ACHN (cell line): ENCODE data around the gene SLC41A3.
"Not testable (repeated sequence)": the region's sequence is repeated elsewhere in the genome, so short reads cannot be mapped to it uniquely, and the experiment has no call there.

ENCODE experiments used
- DNase-seq: peaks from one replicate; pipeline ENCODE4 v3.0.0-alpha.2; 2015
- in situ Hi-C: cut with HindIII; loops from 2 replicates; pipeline ENCODE4 v1.10.0; 2017; ENCODE audit warnings: low sequenced_read_pairs, low pct_ligation_motif_present, low pct_unique_long_range_greater_than_20kb

The SLC41A3 gene

GRCh38 chr3:126022741-126023359 is 61.1 kb downstream of the SLC41A3 start:
- in situ Hi-C loops = no loop called here
- DNase-seq = no peak

- no peak for DNase-seq
- in situ Hi-C loops = no loop called here
These were observed 62.2 kb downstream of the SLC41A3 start for GRCh38 chr3:126021702-126022101.

- no peak for DNase-seq
- in situ Hi-C loops = no loop called here
These were observed 62.7 kb downstream of the SLC41A3 start for GRCh38 chr3:126021224-126021623.

- in situ Hi-C loops = no loop called here
- DNase-seq = no peak
These were observed 64.2 kb downstream of the SLC41A3 start for GRCh38 chr3:126019683-126020082.

- no peak for DNase-seq
- in situ Hi-C loops = no loop called here
These were observed 64.9 kb downstream of the SLC41A3 start for GRCh38 chr3:126018995-126019394.

- no peak for DNase-seq
- in situ Hi-C loops = no loop called here
These were observed 65.4 kb downstream of the SLC41A3 start for GRCh38 chr3:126018545-126018944.

- in situ Hi-C loops = no loop called here
These were observed 66.6 kb downstream of the SLC41A3 start for GRCh38 chr3:126017362-126017761.

GRCh38 chr3:126016616-126017015 is 67.3 kb downstream of the SLC41A3 start:
- DNase-seq = no peak
- in situ Hi-C loops = no loop called here

More at GRCh38 chr3:126017362-126017761, 66.6 kb downstream of the SLC41A3 start:
- DNase-seq = no peak

GRCh38 chr3:126015075-126015474 is 68.8 kb downstream of the SLC41A3 start:
- in situ Hi-C loops = no loop called here
- DNase-seq = no peak

GRCh38 chr3:126014252-126014651 is 69.7 kb downstream of the SLC41A3 start:
- in situ Hi-C loops = no loop called here
- DNase-seq = no peak

- no peak for DNase-seq
- in situ Hi-C loops = no loop called here
These were observed 70.2 kb downstream of the SLC41A3 start for GRCh38 chr3:126013751-126014156.

GRCh38 chr3:126009181-126009580 is 74.7 kb downstream of the SLC41A3 start:
- in situ Hi-C loops = no loop called here
- no peak for DNase-seq

- in situ Hi-C loops = no loop called here
- no peak for DNase-seq
These were observed 75.7 kb downstream of the SLC41A3 start for GRCh38 chr3:126008219-126008618.

GRCh38 chr3:126005951-126006350 is 78.0 kb downstream of the SLC41A3 start:
- DNase-seq = no peak
- in situ Hi-C loops = no loop called here

GRCh38 chr3:126004692-126005091 is 79.2 kb downstream of the SLC41A3 start:
- DNase-seq = no peak
- in situ Hi-C loops = no loop called here

- DNase-seq = no peak
- in situ Hi-C loops = no loop called here
These were observed 79.7 kb downstream of the SLC41A3 start for GRCh38 chr3:126004217-126004616.

- no peak for DNase-seq
- in situ Hi-C loops = no loop called here
These were observed 80.3 kb downstream of the SLC41A3 start for GRCh38 chr3:126003447-126004190.

- DNase-seq = no peak
- in situ Hi-C loops = no loop called here
These were observed 81.7 kb downstream of the SLC41A3 start for GRCh38 chr3:126002189-126002588.

GRCh38 chr3:125996751-125997150 is 87.2 kb downstream of the SLC41A3 start:
- DNase-seq, in situ Hi-C loops: not testable (repeated sequence)
